HG03045 (cell line): Measurements from ENCODE around the gene NAA35.

ENCODE experiments used
- ATAC-seq: cut with Tn5 transposase; IDR thresholded peaks from one replicate; pipeline ENCODE4 v1.9.1; 2021; ENCODE audit warnings: mild to moderate bottlenecking, moderate library complexity; ENCODE audit not compliant: unreplicated experiment

Gene NAA35

DNA sequence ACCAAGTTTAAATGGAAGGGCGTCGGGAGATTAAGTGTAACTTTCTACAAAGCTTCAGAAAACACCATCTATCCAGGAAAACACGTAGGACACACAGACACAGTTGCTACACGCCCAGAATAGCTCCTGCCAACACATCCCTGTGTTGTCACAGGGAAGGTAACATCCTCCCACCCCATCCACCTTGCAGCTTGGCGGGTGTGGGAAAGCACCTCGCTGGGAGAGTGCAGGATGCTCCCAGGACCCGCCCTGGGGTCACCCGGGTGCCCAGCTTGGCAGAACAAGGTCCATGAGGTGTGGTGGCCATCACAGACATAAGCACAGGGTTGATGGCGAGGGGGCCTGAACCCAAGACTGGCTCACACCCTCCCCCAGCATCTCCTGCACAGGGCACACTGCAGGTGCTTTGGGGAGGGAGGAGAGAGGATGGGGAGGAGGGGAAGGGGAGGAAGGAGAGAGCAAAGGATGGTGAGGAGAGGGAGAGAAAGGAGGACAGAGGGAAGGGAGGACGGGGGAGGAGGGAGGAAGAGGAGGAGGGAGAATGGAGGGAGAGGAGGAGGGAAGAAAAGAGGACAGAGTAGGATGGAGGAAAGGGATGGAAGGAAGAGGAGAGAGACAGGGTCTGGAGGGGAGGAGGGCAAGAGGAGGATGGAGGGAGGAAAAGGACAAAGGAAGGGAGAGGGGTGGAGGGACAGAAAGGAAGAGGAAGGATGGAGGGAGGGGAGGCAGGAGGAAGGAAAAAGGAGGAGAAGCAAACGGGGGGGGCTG is 121.2 kb downstream of the NAA35 start:
- ATAC-seq = no peak

DNA sequence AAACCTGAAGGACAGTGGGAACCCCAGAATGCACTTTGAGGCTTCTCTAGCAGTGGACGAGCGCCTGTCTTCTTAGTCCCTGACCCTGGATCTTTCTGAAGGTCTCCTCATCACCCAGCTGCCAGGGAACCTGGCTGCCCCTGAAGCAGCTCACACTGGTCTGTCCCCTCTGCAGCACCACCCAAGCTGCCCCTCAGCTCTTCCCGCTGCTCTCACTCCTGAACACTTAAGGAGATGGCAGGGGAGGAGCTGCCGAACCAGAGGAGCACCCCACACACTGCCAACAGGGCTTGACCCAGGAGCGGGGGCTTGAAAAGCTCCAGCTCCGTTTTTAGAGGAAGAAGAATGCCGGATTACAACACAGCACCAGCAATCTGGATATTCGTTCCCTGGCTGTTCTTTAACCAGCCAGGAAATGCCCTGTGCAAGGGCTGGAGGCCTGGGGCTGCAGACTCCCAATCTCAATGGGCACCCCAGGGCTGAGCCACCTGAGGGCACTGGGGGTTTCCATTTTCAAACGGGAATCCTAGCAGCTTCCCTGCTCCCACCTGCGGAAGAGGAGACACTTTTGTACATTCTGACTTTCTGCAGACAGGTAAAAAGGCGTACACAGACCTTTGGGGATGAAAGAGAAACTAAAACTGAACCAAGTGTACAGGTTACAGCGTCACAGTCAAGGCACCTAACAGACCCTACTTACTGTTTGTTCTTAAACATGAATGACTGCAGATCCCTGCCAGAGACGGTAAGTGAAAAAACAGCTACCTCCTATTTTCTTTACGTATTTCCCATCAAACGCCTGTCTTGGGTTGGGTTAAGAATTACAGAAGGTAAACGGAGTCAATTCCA is 122.1 kb downstream of the NAA35 start:
- no peak for ATAC-seq

DNA sequence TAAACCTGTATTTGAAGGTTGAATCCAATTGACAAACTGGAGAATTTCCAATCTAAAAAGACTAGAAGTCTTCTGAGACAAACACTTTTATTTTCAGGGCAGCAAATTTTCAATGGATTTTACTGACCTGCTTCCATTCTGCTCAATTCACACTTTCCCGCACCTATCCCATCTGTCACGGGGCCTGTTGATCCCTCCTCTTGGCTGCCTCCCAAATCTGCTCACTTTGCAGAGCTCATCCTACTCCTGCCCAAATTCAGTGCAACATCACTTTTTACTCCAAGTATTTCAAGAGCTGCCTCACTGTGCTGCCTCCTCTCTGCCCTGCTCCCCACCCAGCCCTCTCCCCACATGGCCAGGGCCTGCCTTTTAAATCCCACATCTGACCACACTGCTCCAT is 123.3 kb downstream of the NAA35 start:
- no peak for ATAC-seq

GRCh38 chr9:86069206-86069869 is 128.4 kb downstream of the NAA35 start:
- no peak for ATAC-seq
